ENCODE measurements around the gene HDAC4.

HDAC4 gene

DNA sequence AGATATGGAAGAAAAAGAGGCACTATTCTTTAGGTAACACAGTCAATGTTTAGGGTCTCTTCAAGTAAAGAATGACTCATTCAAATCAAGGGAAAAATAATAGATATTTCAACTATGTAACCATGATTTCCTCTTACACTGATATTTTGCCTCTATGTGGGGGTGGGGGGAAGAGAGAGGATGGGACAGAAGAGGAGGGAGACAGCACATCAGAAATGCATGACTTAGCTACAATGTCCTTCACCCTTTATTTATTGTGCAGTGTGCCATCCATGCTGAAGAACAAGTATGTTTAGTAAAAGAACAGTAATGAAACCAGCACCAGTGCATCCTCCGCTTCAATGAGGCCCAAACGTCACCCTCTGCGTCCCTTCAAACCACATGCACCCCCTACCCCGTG is 204.8 kb downstream of the HDAC4 start:
- H3K4me3 ChIP-seq (ENCODE audit: low read depth, low read length): no peak overlapping the region
- TF ChIP-seq, protein P1, sequence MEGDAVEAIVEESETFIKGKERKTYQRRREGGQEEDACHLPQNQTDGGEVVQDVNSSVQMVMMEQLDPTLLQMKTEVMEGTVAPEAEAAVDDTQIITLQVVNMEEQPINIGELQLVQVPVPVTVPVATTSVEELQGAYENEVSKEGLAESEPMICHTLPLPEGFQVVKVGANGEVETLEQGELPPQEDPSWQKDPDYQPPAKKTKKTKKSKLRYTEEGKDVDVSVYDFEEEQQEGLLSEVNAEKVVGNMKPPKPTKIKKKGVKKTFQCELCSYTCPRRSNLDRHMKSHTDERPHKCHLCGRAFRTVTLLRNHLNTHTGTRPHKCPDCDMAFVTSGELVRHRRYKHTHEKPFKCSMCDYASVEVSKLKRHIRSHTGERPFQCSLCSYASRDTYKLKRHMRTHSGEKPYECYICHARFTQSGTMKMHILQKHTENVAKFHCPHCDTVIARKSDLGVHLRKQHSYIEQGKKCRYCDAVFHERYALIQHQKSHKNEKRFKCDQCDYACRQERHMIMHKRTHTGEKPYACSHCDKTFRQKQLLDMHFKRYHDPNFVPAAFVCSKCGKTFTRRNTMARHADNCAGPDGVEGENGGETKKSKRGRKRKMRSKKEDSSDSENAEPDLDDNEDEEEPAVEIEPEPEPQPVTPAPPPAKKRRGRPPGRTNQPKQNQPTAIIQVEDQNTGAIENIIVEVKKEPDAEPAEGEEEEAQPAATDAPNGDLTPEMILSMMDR (IDR thresholded peaks at IDR 0.05; ENCODE audit: insufficient read depth, low read depth, low read length, missing control alignments): no peak
- no peak for DNase-seq (ENCODE audit: low read depth)

DNA sequence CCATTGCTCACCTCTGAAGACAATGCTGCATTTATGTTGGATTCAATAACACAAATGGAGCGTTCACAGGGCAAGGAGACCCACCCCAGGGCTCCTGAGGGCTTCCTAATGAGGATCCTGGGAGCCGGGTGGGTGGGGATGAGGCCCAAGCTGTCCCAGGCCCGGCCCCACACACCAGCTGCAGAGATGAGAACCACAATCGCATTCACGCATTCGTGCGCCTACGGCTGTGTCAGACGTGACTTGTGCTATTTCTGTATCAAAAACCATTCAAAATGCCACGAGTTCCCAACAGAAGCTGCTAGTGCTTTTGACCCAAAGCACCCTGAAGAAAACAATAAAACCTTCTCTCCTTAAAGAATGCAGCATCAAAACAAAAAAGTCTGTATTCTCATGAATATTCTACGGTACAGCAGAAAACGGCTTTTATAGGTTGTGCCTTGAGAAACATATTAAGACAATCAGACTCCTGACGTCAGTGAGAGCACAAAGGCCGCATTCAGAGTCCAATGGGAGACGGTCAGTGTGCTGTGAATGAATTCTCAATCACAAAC is 205.4 kb downstream of the HDAC4 start:
- no peak for DNase-seq (ENCODE audit: low read depth)
- no peak overlapping the region for H3K4me3 ChIP-seq (ENCODE audit: low read depth, low read length)
- TF ChIP-seq, protein P1 (IDR thresholded peaks at IDR 0.05; ENCODE audit: insufficient read depth, low read depth, low read length, missing control alignments): no peak

DNA sequence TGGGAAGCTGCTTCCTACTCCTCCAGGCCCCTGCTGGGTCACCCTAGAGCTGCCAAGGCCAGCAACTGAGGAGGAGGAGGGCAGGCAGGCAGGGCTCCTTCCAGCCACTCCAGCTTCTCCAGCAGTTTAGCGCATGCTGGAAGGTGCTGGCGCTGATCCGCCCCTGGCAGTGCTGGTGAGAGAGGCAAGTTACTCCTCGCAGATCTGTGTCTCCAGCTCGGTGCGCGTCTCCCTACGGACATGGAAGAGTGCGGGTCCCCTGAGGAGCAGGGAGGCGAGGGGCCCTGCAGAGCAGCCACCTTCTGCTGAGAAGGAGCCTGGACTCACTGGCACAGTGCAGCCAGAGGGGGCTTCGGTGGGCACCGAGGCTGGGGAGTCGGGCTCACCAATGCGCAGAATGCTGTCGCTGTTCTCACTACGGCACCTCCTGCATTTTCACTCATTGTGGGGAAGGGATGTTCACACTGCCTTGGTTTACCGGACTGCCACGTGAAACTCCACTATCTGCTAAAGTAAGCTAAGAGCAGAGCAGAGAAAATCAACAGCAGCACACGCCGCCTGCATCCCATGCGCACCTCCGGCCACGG is 206.0 kb downstream of the HDAC4 start:
- no peak overlapping the region for H3K4me3 ChIP-seq (ENCODE audit: low read depth, low read length)
- DNase-seq (ENCODE audit: low read depth): no peak
- TF ChIP-seq, protein P1 (IDR thresholded peaks at IDR 0.05; ENCODE audit: insufficient read depth, low read depth, low read length, missing control alignments): no peak

DNA sequence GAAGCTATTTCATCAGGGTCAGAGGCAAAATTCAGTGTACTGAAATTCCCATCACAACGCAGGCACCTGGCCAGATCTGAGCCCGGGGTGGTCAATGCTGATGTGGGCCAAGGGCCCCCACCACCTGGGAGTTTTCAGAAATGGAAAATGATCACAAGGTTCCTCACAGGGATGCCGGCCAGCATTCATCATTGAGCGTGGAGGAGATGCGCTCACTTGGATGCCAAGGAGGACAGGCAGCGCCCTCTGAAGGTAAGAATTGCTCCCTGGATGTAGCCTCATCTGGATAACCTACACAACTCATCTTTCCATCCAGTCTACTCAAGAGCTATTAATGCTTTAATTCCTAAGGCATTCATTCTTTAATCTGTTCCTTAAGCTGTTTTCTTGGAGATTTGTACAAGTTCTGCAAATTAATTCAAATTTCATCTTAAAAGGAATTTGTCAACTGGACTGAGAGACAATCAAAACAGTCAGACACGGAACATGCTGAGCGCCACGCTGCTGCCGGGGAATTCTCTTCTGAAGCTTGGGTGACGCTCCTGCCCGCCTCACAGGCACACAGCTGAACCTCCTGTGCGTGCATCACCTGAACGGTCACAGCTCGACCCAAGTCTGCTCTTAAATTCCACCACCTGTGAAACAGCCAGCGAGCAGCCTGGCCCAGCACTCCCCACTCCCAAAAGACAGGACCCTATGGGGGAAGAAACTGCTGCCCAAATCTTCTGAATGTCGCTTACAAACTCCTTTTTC is 206.7 kb downstream of the HDAC4 start:
- no peak overlapping the region for H3K4me3 ChIP-seq (ENCODE audit: low read depth, low read length)
- TF ChIP-seq, protein P1 (IDR thresholded peaks at IDR 0.05; ENCODE audit: insufficient read depth, low read depth, low read length, missing control alignments): peak; percentile 5
- DNase-seq (ENCODE audit: low read depth): no peak

DNA sequence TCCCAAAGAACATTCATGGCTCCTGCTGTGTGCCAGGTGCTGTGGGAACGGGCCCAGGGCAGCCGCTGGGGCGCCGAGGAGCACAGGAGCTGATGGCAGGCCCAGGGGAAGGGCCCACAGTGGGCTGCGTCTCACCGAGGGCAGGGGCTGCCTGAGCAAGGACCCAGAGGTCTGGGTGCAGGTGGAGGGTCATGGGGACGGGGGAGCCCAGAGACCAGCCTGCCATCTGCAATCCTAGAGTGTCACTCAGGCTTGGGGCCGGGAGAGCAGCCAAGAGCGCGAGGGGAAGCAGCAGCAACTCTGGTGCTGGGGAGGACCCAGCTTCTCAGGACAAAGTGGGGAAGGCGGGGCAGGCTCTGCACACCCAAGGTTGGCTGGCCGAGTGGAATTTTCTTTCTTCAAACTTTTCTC is 207.4 kb downstream of the HDAC4 start:
- no peak for DNase-seq (ENCODE audit: low read depth)
- H3K4me3 ChIP-seq (ENCODE audit: low read depth, low read length): no peak overlapping the region
- TF ChIP-seq, protein P1 (IDR thresholded peaks at IDR 0.05; ENCODE audit: insufficient read depth, low read depth, low read length, missing control alignments): no peak

DNA sequence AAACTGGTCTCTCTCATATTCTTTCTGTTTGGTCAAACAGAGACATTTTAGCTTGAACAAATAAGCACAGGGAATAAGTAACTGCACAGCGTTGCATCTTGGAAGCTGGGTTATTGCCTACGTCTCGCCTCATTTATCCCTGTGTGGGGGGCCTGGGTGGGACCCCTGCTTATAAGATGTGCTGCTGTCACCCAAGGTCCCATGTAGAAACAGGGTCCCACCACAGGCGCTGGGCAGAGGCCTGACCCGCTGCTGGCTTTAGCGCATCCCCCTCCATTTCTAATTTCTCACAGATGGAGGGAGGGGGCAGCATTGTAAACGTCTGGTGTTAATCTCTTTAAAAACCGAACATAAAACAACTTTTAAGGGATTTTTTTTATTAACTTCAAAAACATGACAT is 207.8 kb downstream of the HDAC4 start:
- DNase-seq (ENCODE audit: low read depth): no peak
- TF ChIP-seq, protein P1 (IDR thresholded peaks at IDR 0.05; ENCODE audit: insufficient read depth, low read depth, low read length, missing control alignments): no peak
- no peak overlapping the region for H3K4me3 ChIP-seq (ENCODE audit: low read depth, low read length)

All from GM12865 (cell line).